Karpas-422 (cell line): ENCODE measurements around the gene FBF1. TPM values are rescaled to one million over a fixed set of nuclear protein-coding genes. Genes with fewer than 3 reads are reported as not detected.

Experiments used
- DNase-seq: peaks from one replicate; pipeline ENCODE4 v3.0.0-alpha.2; 2015
- H2AFZ ChIP-seq: fragments of 200-600 bp; sonication (generic); 2 replicates; pipeline ENCODE4 v1.6.1; 2014; ENCODE audit warnings: antibody characterized with exemption, low read length, mixed read lengths
- H3K27ac ChIP-seq: fragments of 200-600 bp; sonication (generic); 2 replicates; pipeline ENCODE4 v1.5.1; 2014; ENCODE audit warnings: mild to moderate bottlenecking, low read length, moderate library complexity
- H3K27me3 ChIP-seq: fragments of 200-600 bp; sonication (generic); 2 replicates; pipeline ENCODE4 v1.6.1; 2014; ENCODE audit warnings: low read length, mixed read lengths
- H3K36me3 ChIP-seq: fragments of 200-600 bp; sonication (generic); 2 replicates; pipeline ENCODE4 v1.6.1; 2014; ENCODE audit warnings: low read length, mixed read lengths; ENCODE audit not compliant: insufficient read depth
- H3K4me1 ChIP-seq: fragments of 200-600 bp; sonication (generic); 2 replicates; pipeline ENCODE4 v1.6.1; 2014; ENCODE audit warnings: mild to moderate bottlenecking, low read length, mixed read lengths
- H3K4me2 ChIP-seq: fragments of 200-600 bp; sonication (generic); 2 replicates; pipeline ENCODE4 v1.6.1; 2014; ENCODE audit warnings: low read length, low read depth, mild to moderate bottlenecking; ENCODE audit not compliant: poor library complexity, severe bottlenecking
- H3K4me3 ChIP-seq: fragments of 200-600 bp; sonication (generic); 2 replicates; pipeline ENCODE4 v1.5.1; 2014; ENCODE audit warnings: mild to moderate bottlenecking, antibody characterized with exemption, low read length, mixed read lengths
- H3K79me2 ChIP-seq: fragments of 200-600 bp; sonication (generic); 2 replicates; pipeline ENCODE4 v1.6.1; 2014; ENCODE audit warnings: mild to moderate bottlenecking, low read length, mixed read lengths
- H3K9ac ChIP-seq: fragments of 200-600 bp; sonication (generic); 2 replicates; pipeline ENCODE4 v1.6.0; 2014; ENCODE audit warnings: low read length
- H3K9me2 ChIP-seq: fragments of 200-600 bp; sonication (generic), shearing (Covaris generic); replicated peaks from 2 replicates; pipeline ENCODE4 v1.6.0; 2014; ENCODE audit warnings: mild to moderate bottlenecking, low read length, moderate library complexity; ENCODE audit not compliant: insufficient read depth
- H3K9me3 ChIP-seq: fragments of 300-700, 200-600 bp; sonication (generic); 2 replicates; pipeline ENCODE4 v1.6.1; 2014; ENCODE audit warnings: low read length, mixed read lengths
- H4K20me1 ChIP-seq: fragments of 200-600 bp; sonication (generic); 2 replicates; pipeline ENCODE4 v1.6.1; 2014; ENCODE audit warnings: mild to moderate bottlenecking, antibody characterized with exemption, low read length, low read depth; ENCODE audit not compliant: insufficient read depth
- total RNA-seq: library from RNA; depleted of rRNA; stranded (reverse); fragments of >200 nt; shearing (Covaris generic); gene quantifications from 2 replicates; pipeline ENCODE4 v1.2.3, GENCODE V29; 2014; ENCODE audit warnings: low replicate concordance; rRNA removed

The FBF1 gene
- total RNA-seq: 13.5 and 37.0 TPM in 2 replicates

- Histone ChIP-seq H3K4me1 (peaks cover 17% of the 10 kb centered on the region), H3K4me3 (peak within 1 kb of the TSS; percentile 99), H3K27ac (peak within 1 kb of the TSS; percentile 47; the same call in 1 of the 2 replicates), H3K79me2 (peaks cover 12% of the 10 kb centered on the region), H4K20me1 (no peaks in the 10 kb centered on the region), H3K36me3 (no peaks in the 10 kb centered on the region), H2AFZ (peak within 1 kb of the TSS; percentile 97), H3K9me2 (no peaks in the 10 kb centered on the region), H3K4me2 (peak within 1 kb of the TSS; percentile 99), H3K27me3 (no peaks in the 10 kb centered on the region), H3K9me3 (no peaks in the 10 kb centered on the region), H3K9ac (peak within 1 kb of the TSS; percentile 95)
- DNase-seq: peak; percentile 96
Measured at GRCh38 chr17:75940727-75941441, at the start of gene FBF1. Gene FBF1, minus strand, starts transcription at chr17:75941042. Its CDS starts 2,893 bp downstream, at chr17:75938149.

GRCh38 chr17:75987041-75987440 lies 46.2 kb upstream of the FBF1 start:
- Histone ChIP-seq H3K4me3 (no peak overlapping the region), H3K9me2 (no peaks in the 10 kb centered on the region), H3K9ac (no peak overlapping the region), H4K20me1 (no peaks in the 10 kb centered on the region), H3K4me2 (no peak overlapping the region), H3K79me2 (peaks cover 9% of the 10 kb centered on the region), H3K9me3 (no peaks in the 10 kb centered on the region), H3K4me1 (peaks cover 27% of the 10 kb centered on the region), H3K36me3 (no peaks in the 10 kb centered on the region), H3K27me3 (no peaks in the 10 kb centered on the region), H3K27ac (no peak overlapping the region), H2AFZ (no peak overlapping the region)
- DNase-seq: no peak

GRCh38 chr17:75985986-75986385 lies 45.1 kb upstream of the FBF1 start:
- no peaks in the 10 kb centered on the region for H3K9me3 ChIP-seq

GRCh38 chr17:75983501-75984181 lies 42.8 kb upstream of the FBF1 start:
- Histone ChIP-seq H3K9ac (no peak overlapping the region), H3K27me3 (no peaks in the 10 kb centered on the region), H3K9me3 (no peaks in the 10 kb centered on the region), H3K27ac (peak overlapping the region; percentile 5; the same call in 1 of the 2 replicates), H3K4me2 (peak overlapping the region; percentile 33), H3K9me2 (no peaks in the 10 kb centered on the region), H3K4me1 (peaks cover 39% of the 10 kb centered on the region), H2AFZ (no peak overlapping the region), H3K36me3 (no peaks in the 10 kb centered on the region), H4K20me1 (no peaks in the 10 kb centered on the region), H3K4me3 (no peak overlapping the region), H3K79me2 (peaks cover 36% of the 10 kb centered on the region)
- peak; percentile 78 for DNase-seq

More at GRCh38 chr17:75985986-75986385, 45.1 kb upstream of the FBF1 start:
- no peak overlapping the region for H2AFZ ChIP-seq
- H3K79me2 ChIP-seq: peaks cover 18% of the 10 kb centered on the region
- H3K4me2 ChIP-seq: no peak overlapping the region
- no peak overlapping the region for H3K9ac ChIP-seq
- no peak for DNase-seq
- no peaks in the 10 kb centered on the region for H3K27me3 ChIP-seq
- no peak overlapping the region for H3K27ac ChIP-seq
- H3K4me1 ChIP-seq: peaks cover 29% of the 10 kb centered on the region
- no peaks in the 10 kb centered on the region for H4K20me1 ChIP-seq
- no peaks in the 10 kb centered on the region for H3K9me2 ChIP-seq
- no peaks in the 10 kb centered on the region for H3K36me3 ChIP-seq
- no peak overlapping the region for H3K4me3 ChIP-seq

DNA sequence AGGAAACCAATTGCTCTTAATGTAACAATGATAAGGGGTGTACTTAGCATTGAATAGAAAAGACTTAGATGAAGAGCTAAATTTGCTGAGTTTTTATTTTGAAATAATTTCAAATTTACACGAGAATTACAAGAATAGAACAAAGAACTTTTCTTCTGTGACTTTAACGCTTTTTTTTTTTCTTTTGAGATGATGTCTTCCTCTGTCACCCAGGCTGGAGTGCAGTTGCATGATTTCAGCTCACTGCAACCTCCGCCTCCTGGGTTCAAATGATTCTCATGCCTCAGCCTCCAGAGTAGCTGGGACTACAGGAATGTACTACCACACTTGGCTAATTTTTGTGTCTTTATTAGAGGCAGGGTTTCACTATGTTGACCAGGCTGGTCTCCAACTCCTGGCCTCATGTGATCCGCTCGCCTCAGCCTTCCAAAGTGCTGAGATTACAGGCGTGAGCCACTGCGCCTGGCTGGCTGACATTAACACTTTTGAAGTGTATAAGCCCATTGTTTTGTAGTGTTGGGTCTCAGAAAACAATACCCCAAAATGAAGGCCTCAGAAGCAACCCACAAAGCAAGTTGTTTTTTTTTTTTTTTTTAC lies 40.3 kb upstream of the FBF1 start:
- peak overlapping the region; percentile 72 for H3K27ac ChIP-seq
- no peaks in the 10 kb centered on the region for H3K9me3 ChIP-seq
- peak overlapping the region; percentile 73; the same call in 1 of the 2 replicates for H3K4me3 ChIP-seq
- no peak for DNase-seq
- H3K79me2 ChIP-seq: peaks cover 49% of the 10 kb centered on the region
- no peaks in the 10 kb centered on the region for H3K9me2 ChIP-seq
- H3K4me1 ChIP-seq: peaks cover 51% of the 10 kb centered on the region
- H2AFZ ChIP-seq: no peak overlapping the region
- no peaks in the 10 kb centered on the region for H3K36me3 ChIP-seq
- peak overlapping the region; percentile 79 for H3K9ac ChIP-seq
- H3K27me3 ChIP-seq: no peaks in the 10 kb centered on the region
- no peaks in the 10 kb centered on the region for H4K20me1 ChIP-seq
- peak overlapping the region; percentile 68 for H3K4me2 ChIP-seq

- DNase-seq: peak; percentile 60
- no peaks in the 10 kb centered on the region for H3K9me3 ChIP-seq
- peaks cover 51% of the 10 kb centered on the region for H3K4me1 ChIP-seq
- H3K27me3 ChIP-seq: no peaks in the 10 kb centered on the region
- no peaks in the 10 kb centered on the region for H3K36me3 ChIP-seq
- peak overlapping the region; percentile 79 for H3K9ac ChIP-seq
- H4K20me1 ChIP-seq: no peaks in the 10 kb centered on the region
- H3K4me3 ChIP-seq: peak overlapping the region; percentile 73
- H3K27ac ChIP-seq: peak overlapping the region; percentile 72
- peak overlapping the region; percentile 68 for H3K4me2 ChIP-seq
- H3K9me2 ChIP-seq: no peaks in the 10 kb centered on the region
- H2AFZ ChIP-seq: no peak overlapping the region
- H3K79me2 ChIP-seq: peaks cover 50% of the 10 kb centered on the region
Measured at GRCh38 chr17:75980188-75981018, 39.6 kb upstream of the FBF1 start.

DNA sequence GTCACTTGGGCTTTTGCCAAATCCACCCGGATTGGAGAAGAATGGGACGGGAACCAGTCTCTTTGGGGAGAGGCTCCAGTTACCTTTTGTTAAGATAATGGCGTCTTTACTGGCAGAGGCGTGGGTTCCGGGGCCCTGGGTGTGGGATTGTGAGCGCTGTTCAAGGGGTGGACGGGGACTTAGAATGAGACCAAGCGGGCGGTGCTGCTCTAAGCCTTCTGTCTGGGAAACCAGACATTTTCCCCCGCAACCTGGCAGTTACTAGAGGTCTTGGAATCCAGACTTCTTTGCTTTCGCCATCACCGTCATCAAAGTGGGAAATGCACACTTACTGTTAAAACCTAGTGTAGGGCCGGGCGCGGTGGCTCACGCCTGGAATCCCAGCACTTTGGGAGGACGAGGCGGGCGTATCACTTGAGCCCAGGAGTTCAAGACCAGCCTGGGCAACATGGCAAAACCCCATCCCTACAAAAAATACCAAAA lies 38.9 kb upstream of the FBF1 start:
- peaks cover 51% of the 10 kb centered on the region for H3K4me1 ChIP-seq
- H3K4me2 ChIP-seq: peak overlapping the region; percentile 68
- H2AFZ ChIP-seq: no peak overlapping the region
- H3K27ac ChIP-seq: peak overlapping the region; percentile 72
- peak overlapping the region; percentile 79 for H3K9ac ChIP-seq
- DNase-seq: no peak
- no peaks in the 10 kb centered on the region for H3K27me3 ChIP-seq
- H3K4me3 ChIP-seq: peak overlapping the region; percentile 73
- H3K36me3 ChIP-seq: no peaks in the 10 kb centered on the region
- no peaks in the 10 kb centered on the region for H4K20me1 ChIP-seq
- H3K79me2 ChIP-seq: peaks cover 49% of the 10 kb centered on the region
- no peaks in the 10 kb centered on the region for H3K9me3 ChIP-seq
- no peaks in the 10 kb centered on the region for H3K9me2 ChIP-seq
